Ovary (tissue), 3 donors: Measurements from ENCODE around the gene PLCB1.
"Not testable (repeated sequence)": the region's sequence is repeated elsewhere in the genome, so short reads cannot be mapped to it uniquely, and the experiment has no call there.

Source experiments
- POLR2A ChIP-seq: fragments of 450-650 bp; IDR thresholded peaks from one replicate; pipeline ENCODE4 v1.6.1; 2017; ENCODE audit warnings: antibody characterized with exemption, mild to moderate bottlenecking, moderate library complexity
- TF ChIP-seq, protein P1 (sequence below), 3 donors: fragments of 450-650 bp in 2 of 3; fragments of 200-600 bp in 1 of 3; IDR thresholded peaks; one replicate each; pipeline versions ENCODE4 v1.5.1 to v1.8.0; 2016 to 2022; ENCODE audit warnings: antibody characterized with exemption in 3 of 3, mild to moderate bottlenecking in 1 of 3
- donor health status: DM: no; HTN: no; CAD: no.

DNA sequence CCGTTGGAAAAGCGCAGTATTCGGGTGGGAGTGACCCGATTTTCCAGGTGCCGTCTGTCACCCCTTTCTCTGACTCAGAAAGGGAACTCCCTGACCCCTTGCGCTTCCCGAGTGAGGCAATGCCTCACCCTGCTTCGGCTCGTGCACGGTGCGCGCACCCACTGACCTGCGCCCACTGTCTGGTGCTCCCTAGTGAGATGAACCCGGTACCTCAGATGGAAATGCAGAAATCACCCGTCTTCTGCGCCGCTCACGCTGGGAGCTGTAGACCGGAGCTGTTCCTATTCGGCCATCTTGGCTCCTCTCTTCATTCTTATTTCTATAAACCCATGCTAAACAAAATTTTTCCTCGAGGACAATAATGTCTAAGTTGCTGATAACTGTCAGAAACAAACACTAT is 17.5 kb upstream of the PLCB1 start:
- TF ChIP-seq POLR2A, result not testable (repeated sequence)
- TF ChIP-seq, protein P1, sequence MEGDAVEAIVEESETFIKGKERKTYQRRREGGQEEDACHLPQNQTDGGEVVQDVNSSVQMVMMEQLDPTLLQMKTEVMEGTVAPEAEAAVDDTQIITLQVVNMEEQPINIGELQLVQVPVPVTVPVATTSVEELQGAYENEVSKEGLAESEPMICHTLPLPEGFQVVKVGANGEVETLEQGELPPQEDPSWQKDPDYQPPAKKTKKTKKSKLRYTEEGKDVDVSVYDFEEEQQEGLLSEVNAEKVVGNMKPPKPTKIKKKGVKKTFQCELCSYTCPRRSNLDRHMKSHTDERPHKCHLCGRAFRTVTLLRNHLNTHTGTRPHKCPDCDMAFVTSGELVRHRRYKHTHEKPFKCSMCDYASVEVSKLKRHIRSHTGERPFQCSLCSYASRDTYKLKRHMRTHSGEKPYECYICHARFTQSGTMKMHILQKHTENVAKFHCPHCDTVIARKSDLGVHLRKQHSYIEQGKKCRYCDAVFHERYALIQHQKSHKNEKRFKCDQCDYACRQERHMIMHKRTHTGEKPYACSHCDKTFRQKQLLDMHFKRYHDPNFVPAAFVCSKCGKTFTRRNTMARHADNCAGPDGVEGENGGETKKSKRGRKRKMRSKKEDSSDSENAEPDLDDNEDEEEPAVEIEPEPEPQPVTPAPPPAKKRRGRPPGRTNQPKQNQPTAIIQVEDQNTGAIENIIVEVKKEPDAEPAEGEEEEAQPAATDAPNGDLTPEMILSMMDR (IDR thresholded peaks at IDR 0.05), result not testable (repeated sequence)
